GM12891 (cell line): ENCODE data around the gene BANK1.

ENCODE experiments used
- POLR2A ChIP-seq: IDR thresholded peaks from 2 replicates; pipeline ENCODE4 v1.6.1; 2011; ENCODE audit warnings: low read depth, low read length, control low read depth
- TAF1 ChIP-seq: IDR thresholded peaks from 2 replicates; pipeline ENCODE4 v1.6.1; 2011; ENCODE audit warnings: low read depth, low read length, control low read depth

- no peak for TF ChIP-seq POLR2A
- no peak for TF ChIP-seq TAF1
Observed at GRCh38 chr4:101787701-101788316, 2.7 kb upstream of the BANK1 start.
